Measurements from ENCODE around the gene AUH. TPM values are rescaled to one million over a fixed set of nuclear protein-coding genes. Genes with fewer than 3 reads are reported as not detected.

Gene AUH
- total RNA-seq, 4 donors from 2014 or later = 26.4 to 34.3 (median 31.2) TPM

GRCh38 chr9:91231619-91232018 is 130.1 kb downstream of the AUH start:
- ATAC-seq (ENCODE audit: low FRiP score) = no peak

GRCh38 chr9:91223000-91223399 is 138.7 kb downstream of the AUH start:
- ATAC-seq (ENCODE audit: low FRiP score) (no peak), DNase-seq (ENCODE audit: low spot score) (no peak)
- no peak for TF ChIP-seq CTCF (IDR thresholded peaks at IDR 0.05)

More at GRCh38 chr9:91231619-91232018, 130.1 kb downstream of the AUH start:
- no peak for TF ChIP-seq CTCF (IDR thresholded peaks at IDR 0.05)
- no peak for DNase-seq (ENCODE audit: low spot score)

DNA sequence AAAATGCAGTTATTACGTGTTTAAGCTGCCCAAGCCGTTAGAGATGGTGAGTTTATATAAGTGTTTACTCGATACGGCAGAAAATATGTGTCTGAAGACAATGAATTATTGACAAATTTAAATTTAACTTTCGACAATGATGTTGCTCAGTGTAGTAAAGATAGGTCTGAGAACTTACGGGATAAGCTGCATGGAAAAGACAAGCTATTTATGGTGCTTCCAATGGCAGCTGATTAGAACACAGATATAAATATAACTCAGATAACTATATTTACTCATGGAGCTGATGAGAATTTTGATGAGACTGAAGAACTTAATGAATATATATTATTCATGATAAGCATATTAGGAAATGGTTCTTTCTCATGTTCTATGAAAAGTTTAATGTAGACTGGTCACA is 139.3 kb downstream of the AUH start:
- TF ChIP-seq CTCF (IDR thresholded peaks at IDR 0.05) = no peak
- DNase-seq (ENCODE audit: low spot score) (no peak), ATAC-seq (ENCODE audit: low FRiP score) (no peak)

- TF ChIP-seq CTCF (IDR thresholded peaks at IDR 0.05) = no peak
These were observed 140.4 kb downstream of the AUH start for GRCh38 chr9:91221332-91221731.

GRCh38 chr9:91220491-91221135 is 141.1 kb downstream of the AUH start:
- DNase-seq (ENCODE audit: low spot score) (no peak), ATAC-seq (ENCODE audit: low FRiP score) (no peak)
- no peak for TF ChIP-seq CTCF (IDR thresholded peaks at IDR 0.05)

More at GRCh38 chr9:91221332-91221731, 140.4 kb downstream of the AUH start:
- DNase-seq (ENCODE audit: low spot score) (no peak), ATAC-seq (ENCODE audit: low FRiP score) (no peak)

- DNase-seq (ENCODE audit: low spot score) (no peak), ATAC-seq (ENCODE audit: low FRiP score) (no peak)
- no peak for TF ChIP-seq CTCF (IDR thresholded peaks at IDR 0.05)
These were observed 141.7 kb downstream of the AUH start for GRCh38 chr9:91220021-91220420.

DNA sequence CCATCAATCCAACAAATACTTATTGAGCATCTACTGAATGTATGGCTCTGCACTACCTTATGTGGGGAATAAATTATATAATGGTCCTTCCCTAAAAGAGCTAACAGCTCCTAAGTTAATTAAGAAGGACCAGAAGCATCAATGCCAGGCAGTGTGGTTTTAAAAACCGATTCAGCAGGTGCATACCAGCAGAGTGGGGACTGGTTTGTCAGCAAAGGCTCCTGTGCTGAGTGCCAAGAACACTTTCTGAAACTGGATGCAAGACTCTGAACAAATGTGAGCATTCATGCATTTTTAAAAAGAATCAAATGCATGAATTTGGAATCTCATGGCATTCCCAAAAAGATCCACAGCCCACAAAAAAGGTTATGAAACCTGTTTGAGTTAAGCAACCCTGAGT is 142.2 kb downstream of the AUH start:
- no peak for DNase-seq (ENCODE audit: low spot score)
- TF ChIP-seq CTCF (IDR thresholded peaks at IDR 0.05) = no peak
- no peak for ATAC-seq (ENCODE audit: low FRiP score)

Measured in omental fat pad (tissue), 4 donors.